Measurements from ENCODE around the gene PPA2.
A peak's percentile ranks its signal among the peaks of the same experiment; 100 is the strongest.
"Not testable (repeated sequence)": the region's sequence is repeated elsewhere in the genome, so short reads cannot be mapped to it uniquely, and the experiment has no call there.

The PPA2 gene

DNA sequence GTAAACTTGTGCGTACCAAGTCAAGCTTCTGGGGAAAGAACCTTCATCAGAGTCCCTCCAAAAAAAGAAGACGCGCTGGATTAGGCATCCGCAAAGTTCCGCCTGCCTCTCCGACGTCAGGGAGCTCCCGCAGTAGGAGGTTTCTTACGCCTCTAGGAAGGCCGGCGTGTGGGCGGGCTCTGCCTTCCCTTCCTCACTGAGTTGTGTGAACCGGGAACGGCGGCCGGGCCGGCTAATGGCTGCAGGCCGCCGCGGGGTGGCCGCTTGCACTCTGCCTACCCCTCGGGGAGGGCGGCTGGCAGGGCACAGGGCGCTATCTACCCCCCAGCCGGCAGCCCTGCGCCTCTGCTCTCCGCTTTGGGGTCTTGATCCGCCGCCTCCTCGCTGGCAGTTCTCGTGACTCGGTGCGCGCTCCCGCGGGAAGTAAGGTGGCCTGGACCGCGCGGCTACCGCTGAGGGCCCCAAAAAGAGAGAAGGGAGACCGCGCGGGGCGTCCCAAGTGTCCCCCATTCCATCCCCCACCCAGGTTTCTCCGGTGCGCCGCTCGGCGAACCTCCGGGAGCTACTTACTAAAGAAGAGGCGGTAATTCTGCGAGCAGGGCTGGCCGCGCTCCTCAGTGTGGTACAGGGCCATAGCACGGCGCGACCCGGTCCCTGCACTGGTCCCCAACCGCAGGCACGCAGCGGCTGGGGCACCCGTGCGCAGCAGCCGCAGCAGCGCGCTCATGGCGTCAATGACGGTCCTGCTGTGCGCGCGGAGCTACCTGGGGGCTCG lies at the start of gene PPA2:
PPA2 (minus strand) TSS at position 739 of the 775 bp plus-strand sequence; CDS start at position 727, 12 bp downstream.
- no peak for FAIRE-seq

DNA sequence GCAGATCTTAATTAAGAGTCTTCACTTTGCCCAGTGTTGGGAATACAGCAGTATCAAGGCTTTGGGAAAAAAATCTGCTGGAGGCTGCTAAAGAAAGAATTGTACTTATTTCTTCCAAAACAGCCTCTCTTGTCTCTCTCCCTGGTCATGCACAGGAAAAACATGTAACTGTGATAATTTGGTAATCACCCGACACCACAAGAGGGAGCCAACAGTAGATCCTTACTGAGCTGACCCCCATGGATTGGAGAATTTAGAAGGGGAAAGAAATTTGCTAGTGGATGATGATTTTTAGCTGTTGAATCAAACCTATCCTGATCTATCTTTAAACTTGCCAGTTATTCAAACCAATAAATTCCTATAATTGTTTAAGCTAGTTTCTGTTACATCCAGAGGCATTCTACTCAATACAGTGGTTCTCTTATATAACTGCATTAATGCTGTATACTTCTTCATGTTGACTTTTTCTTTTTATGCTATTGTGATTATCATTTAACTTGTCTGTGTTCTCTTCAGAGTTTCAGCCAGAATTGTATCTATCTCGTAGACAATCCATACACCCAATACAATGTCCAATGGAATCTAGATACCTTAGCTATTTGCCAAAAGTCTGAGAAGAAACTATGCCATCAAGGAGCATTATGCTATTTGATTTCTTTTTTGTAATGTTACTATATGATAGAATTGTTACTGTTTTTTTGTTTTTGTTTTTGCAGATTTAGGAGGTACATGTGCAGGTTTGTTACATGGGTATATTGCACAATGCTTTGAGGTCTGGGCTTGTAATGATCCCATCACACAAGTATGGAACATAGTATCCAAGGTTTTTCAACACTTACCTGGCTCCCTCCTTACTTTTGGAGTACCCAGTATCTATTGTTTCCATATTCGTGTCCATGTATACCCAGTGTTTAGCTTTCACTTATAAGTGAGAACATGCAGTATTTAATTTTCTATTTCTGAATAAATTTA lies 47.2 kb upstream of the PPA2 start:
- FAIRE-seq: peak; percentile 38

DNA sequence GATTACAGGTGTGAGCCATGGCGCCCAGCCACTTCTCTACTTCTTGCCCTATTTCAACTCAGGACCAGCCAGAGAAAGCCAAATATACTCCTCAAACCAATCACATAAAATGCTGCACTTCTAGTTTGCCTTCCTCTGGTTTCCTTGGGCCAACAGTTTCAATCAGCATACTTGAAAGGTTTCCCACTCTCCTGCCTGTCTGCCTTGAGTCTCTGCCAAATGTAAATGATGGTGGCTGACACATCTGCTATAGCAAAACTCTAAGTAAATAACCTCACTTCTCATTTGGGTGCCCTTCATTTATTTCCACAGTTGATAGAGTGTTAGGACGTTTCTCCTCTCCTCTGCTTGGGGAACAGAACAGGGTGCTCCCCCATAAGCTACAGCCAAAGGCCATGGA lies 36.4 kb upstream of the PPA2 start:
- FAIRE-seq: no peak

DNA sequence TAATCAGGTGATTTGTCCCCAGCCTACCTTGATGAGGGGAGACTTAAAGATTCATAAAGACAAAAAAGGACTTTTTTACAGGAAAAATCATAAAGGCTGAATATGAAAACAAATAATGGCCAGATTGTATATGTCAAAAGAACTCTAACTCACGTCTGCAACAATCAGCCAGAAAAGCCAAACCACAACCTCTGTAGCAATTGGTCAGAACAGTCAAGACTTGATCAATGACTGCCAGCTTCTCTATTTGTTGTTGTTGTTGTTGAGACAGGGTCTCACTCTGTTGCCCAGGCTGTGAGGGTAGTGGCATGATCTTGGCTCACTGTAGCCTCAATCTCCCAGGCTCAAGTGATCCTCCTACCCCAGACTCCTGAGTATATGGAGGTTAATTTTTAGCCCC lies 35.9 kb upstream of the PPA2 start:
- FAIRE-seq: no peak

DNA sequence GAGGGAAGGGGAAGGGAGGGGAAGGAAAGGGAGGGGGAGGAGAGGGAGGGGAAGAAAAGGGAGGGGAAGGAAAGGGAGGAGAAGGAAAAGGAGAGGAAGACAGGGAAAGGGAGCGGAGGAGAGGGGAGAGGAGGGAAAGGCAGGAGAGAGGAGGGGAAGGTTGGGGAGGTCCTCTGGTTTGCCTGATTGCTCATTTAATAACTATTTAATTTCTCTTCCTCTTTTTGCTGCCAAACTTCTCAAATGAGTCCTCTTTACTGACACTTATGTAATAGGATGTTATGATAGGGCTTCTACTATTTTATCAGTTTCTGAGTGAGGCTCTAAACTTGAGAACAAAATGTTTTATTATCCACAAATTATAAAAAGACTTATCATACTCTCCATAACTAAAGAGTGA lies 35.4 kb upstream of the PPA2 start:
- no peak for FAIRE-seq

DNA sequence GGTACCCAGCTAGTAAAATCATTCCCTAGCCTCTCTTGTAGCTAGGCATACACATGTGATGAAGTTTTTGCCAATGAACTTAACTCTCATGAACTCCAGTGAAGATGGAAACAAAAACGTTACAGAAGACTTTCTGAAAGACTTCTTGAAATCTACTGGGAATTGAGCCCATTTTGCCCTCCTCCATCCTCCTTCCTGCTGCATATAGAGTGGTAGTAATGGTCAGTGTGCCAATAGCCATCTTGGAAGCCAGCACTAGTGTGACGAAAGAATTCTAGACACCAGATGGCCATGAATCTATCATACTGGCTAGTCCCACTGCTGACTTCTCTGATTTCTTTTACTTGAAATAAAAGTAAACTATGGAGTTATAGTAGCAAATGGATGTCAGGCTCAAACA lies 30.9 kb upstream of the PPA2 start:
- FAIRE-seq: no peak

DNA sequence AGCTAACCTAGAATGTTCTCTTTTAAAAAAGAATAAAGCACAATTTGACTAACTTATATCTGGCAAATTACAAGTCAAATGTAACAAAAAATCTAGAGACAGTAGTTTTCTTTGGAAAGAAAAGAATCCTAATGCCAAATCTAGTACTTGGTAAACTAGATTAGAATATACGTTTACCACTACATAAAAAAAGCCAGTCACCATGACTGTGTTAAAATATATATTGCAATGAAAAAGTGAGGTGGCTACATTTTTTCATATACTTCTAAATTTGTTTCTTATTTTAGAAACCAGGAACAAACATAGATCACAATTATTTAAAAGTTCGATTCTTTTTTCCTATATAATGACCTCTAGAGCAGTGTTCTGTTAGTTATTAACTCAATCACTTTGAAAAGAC lies 29.6 kb upstream of the PPA2 start:
- FAIRE-seq: no peak

DNA sequence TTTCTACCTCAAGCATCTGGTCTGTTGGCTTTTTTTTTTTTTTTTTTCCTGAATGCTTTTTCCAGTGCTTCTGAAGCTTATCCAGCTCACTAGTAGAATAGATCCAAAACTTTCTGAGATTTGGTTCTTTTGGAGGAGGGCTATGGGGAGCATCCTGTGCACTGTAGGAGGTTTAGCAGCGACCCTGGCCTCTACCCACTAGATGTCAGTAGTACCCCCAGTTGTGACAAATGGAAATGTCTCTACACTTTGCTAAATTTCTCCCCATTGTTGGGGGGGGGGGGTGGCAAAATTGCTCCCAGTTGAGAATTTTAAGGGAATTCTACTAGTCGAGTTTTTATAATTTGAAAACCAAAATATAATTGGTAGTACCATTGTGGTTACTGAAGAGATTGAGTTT lies 23.0 kb upstream of the PPA2 start:
- no peak for FAIRE-seq

DNA sequence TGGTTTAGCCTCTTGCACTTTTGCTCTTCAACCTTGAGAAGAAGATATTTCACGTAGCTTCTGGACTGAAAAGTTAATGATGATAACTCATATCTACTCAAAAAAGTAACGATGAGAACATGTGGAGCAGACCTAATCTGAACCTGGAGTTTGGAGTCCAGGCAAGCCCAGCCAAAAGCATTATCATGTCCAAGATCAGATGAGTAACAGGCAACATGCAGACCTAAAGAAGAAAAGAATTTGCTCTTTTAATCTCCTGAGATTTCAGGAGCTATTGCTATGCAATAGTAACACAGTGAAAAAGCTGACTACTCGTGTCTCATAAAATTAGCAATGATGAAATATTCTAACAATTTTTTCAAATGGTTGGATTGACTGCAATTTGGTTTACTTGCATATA lies 21.8 kb upstream of the PPA2 start:
- no peak for FAIRE-seq

DNA sequence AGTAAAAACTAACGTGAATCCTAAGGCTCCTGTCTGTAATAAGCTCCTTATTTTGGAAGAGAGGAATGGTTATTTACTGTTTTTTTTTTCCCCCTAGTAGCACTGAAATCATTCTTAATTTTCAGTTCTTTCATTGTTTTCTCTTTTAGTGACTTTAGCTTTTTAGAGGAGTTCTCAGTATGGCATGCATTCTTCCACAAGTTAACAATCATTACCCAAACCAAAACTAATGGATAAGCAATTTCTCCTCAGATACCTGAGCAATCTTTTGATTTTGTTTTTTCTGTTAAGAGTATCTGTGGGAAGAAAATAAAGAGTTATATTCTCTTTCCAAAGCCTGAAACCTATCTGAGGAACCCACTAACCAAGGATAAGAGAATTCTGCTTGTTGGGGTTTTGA lies 16.7 kb upstream of the PPA2 start:
- FAIRE-seq: no peak

DNA sequence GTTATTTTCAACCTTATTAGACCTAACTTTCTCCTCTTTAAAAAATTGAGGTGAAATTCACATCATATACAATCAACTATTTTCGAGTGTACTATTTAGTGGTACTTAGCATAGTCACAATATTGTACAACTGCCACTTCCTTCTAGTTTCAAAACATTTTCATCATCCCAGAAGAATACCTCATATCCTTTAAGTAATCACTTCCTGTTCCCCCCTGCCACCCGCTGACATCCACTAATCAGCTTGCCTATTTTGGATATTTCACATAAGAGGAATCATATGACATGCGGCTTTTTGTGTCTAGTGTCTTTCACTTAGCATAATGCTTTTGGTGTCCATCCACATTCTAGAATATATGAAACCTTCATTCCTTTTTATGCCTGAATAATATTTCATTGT lies 10.0 kb upstream of the PPA2 start:
- FAIRE-seq: no peak

DNA sequence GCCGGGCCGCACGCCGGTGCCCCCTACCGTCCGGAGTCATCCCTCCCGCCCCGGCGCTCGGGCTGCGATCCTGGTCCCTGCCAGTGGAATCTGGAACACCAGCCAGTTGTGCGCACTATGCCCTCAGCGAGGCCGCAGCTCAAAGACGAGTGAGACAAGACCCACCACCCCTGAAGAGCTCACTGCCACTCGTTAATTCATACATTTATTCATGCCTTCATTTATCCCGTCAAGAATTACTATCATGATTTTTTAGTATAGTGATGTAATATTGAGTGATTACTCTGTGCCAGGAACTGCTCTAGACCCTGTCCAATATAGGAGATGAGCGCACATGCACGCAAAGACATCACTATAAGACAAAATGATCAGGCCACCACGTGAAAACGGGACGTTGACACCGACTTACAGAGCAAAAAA lies 247 bp upstream of the PPA2 start:
- FAIRE-seq: no peak

DNA sequence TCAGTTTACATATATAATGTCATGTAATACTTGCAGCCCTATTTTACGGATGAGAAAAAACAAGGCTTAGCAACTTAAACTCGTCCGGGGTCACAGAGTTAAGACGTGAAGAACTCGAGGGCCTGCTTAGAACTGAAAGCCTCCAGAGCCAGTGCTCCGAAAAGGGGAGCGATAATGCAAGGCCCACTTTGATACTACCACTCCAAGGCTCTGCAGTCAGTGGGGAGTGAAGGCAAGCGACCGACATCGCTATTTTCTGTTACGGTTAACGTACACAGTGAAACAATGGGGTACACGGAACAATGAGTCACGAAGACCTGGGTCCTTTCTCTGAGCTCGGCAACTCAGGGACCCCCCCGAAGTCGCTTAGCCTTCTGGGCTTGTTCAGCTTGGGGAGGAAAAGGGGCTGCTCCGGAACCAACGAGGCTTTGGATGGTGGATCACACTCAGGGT lies 965 bp downstream of the PPA2 start:
- FAIRE-seq: no peak

DNA sequence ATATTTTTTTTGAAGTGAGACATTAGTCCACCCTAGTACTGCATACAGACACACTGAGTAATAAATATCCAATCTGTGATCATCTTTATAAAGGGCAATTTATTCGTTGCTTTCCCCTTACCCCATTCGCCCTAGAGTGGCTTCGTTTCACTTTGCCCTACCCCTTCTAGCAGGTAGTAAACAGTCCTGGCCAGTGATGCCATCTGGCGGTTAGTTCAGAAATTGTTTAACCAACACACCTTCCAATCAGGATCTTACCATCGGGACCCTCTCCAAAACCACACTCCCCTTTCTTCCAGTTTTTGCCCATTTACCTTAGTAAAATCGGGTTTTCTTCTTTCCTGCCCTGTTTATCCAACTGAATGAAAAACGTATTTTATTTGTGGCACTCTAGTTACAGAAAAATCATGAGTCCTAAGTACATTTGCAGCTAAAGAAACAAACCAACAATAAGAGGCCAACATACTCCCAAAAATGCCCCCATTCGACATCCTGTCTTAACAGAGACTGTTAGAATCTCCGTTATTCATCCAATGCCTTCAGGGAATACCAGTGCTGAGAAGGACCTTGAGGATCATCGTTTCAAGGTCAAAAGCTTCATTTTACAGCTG lies 2.2 kb downstream of the PPA2 start:
- FAIRE-seq: no peak

DNA sequence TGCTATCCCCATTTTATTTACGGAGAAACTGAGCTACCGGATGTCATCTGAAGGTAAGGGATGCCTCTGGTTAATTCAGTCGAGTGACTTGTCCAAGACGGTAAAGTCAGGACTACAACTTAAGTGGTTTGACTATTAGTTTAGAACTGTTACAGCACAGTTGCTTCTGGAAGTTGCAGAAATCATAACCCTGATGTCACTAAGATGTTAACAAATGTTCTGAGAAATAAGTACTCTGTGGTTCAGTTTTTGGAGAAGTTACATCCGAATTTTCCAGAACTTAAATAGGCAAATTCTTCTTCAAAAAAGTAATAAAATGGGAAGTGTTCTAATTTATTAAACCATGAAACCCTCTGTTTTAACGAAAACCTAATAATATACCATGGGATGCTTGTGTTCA lies 3.1 kb downstream of the PPA2 start:
- no peak for FAIRE-seq

DNA sequence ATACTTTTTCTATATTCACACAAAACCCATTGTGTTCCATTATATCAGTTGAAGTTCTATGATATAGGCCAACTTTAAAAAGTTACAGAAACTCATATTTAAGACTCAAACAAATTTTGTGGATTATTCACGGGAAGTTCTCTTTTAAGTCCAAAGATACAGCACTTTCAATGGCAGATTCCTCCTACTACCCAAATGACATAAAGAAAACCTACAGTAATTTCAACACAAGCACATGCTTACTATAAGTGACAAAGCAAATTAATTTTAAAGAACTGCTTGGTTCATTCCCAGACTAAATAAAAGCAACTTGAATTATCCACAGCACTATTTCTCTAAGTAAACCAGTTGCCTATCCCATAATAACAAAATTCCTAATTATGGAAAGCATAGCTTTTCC lies 4.1 kb downstream of the PPA2 start:
- FAIRE-seq: no peak

DNA sequence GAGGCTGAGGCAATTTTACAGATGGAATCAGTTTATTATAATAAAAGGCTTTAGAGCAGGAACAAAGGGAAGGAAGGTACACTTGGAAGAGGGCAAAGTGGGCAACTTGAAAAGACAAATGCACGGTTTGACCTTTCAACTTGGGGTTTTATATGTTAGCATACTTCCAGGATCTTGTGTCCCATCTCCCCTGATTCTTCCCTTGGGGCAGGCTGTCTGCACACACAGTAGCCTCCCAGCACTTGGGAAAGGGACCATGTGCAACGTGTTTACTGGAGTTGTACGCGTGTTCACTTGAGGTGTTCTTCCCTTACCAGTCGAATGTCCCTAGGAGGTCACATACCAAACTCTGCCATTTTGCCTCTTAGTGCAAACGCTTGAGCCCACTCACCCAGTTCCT lies 7.3 kb downstream of the PPA2 start:
- no peak for FAIRE-seq

DNA sequence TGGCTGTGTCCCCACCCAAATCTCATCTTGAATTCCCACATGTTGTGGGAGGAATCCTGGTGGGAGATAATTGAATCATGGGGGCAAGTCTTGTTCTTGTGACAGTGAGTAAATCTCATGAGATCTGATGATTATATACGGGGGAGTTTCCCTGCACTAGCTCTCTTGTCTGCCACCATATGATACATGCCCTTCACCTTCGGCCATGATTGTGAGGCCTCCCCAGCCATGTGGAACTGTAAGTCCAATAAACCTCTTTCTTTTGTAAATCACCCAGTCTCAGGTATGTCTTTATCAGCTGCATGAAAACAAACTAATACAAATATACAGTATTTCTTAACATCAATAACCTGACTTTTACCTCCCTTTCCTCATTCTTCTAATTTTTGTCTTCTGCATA lies 9.3 kb downstream of the PPA2 start:
- FAIRE-seq: not testable (repeated sequence)

DNA sequence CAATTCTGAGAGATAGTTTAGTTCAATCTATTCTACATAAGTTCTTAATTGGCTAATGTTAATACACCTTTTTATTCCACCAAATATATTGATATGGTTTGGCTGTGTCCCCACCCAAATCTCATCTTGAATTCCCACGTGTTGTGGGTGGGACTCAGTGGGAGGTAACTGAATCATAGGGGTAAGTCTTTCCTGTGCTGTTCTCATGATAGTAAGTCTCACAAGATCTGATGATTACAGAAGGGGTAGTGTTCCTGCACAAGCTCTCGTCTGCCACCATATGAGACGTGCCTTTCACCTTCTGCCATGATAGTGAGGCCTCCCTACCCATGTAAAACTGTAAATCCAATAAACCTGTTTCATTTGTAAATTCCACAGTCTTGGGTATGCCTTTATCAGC lies 11.3 kb downstream of the PPA2 start:
- no peak for FAIRE-seq

DNA sequence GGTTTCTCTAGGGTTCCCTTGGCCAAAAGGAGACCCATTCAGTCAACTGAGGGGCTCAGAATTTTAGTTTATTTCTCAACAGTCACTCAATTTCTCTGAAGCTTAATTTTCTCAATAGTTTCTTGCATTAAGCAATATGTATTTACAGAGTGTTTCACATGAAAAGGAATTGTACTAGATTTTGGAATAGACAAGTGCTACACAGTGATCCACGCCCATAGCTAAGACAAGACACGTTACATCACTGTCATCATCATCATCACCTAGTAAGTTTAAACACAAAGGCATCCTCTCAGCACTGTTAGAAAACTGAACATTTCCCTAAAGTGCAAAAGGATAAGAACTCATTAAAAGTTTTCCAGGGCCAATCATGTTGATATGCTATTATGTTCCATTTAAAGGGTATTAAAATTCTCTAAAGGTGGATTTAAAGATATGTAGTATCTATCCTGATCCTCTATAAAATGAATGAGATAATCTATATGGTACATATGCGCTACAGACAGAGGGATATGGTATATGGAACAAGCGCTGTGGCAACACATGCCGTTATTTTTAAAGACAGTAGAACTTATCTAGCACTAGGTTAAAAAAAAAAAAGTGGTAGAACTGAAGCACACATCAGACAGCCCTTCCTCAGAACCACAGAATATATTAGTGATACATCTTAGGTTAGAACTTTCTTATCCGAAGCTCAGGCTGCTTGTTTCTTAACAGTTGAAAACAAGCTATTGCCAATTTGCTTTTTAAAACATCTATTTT lies 12.1 kb downstream of the PPA2 start:
- FAIRE-seq: no peak

DNA sequence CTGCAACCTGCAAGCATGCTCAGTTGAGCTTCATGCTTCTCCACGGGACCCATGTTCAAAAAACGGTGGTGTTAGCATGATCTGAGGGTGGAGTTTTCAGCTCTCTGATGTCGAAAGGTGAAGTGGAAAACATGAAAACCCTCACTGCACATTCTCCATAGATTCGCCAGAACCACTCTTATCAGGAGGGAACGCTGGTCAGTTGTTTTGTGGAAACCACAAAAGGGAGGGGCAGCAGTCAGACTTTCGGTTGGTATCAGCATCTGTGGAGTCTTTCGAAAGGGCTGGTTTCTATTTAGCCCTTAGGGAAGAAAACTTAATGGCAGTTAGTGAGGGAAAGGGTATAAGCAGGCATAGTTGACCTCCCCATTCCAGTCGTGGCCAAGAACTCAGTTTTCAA lies 12.6 kb downstream of the PPA2 start:
- no peak for FAIRE-seq

DNA sequence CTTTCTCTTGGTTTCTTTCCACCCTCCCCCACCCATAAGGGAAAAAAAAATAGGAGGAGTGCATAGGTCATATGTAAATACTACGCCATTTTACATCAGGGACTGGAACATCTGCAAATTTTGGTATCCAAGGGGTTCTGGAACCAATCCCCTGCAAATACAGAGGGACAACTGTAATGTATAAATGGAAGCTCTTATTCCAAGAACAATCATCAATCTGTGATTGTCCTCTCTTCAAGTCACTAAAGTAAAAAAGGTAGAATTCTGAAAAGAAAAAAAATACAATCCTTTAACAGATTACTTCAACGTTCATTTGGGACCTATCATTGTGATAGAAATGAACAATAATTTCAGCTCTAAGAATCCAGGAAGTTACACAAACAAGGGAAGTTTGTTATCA lies 13.6 kb downstream of the PPA2 start:
- FAIRE-seq: no peak

DNA sequence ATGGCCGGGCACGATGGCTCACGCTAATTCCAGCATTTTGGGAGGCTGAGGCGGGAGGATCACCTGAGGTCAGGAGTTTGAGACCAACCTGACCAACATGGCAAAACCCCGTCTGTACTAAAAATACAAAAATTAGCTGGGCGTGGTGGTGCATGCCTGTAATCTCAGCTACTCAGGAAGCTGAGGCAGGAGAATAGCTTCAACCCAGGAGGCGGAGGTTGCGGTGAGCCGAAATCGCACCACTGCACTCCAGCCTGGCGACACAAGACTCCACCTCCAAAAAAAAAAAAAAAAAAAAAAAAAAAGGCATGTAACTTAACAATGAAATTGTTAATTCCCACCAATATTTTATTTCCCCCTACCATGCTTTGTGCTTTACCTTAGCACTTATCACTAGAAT lies 15.3 kb downstream of the PPA2 start:
- not testable (repeated sequence) for FAIRE-seq
